ENCODE measurements around the gene SPTSSB. TPM values are rescaled to one million over a fixed set of nuclear protein-coding genes. Genes with fewer than 3 reads are reported as not detected.

Gene SPTSSB
- total and polyA plus RNA-seq, 4 donors, result under 0.01 to 1.0 (median 0.05) TPM

- Histone ChIP-seq H3K36me3 (ENCODE audit: control insufficient read depth in 4 of 4, insufficient read depth in 3 of 4, low read depth in 1 of 4, low read length in 3 of 4) (no peaks in the 10 kb centered on the region), H3K27ac (ENCODE audit: low read depth in 1 of 2, low read length in 2 of 2) (no peak overlapping the region), H3K4me1 (ENCODE audit: control insufficient read depth in 4 of 4, insufficient read depth in 4 of 4, low read length in 3 of 4) (no peaks in the 10 kb centered on the region), H3K9ac (ENCODE audit: low read depth in 1 of 2, low read length in 2 of 2) (no peak overlapping the region), H3K9me3 (ENCODE audit: control insufficient read depth in 4 of 4, low read length in 3 of 4) (no peaks in the 10 kb centered on the region), H3K4me3 (ENCODE audit: low read depth in 1 of 3, low read length in 3 of 3) (no peak overlapping the region), H3K27me3 (ENCODE audit: control insufficient read depth in 4 of 4, insufficient read depth in 4 of 4, low read length in 3 of 4) (no peaks in the 10 kb centered on the region)
- TF ChIP-seq EGR1 (IDR thresholded peaks at IDR 0.05; ENCODE audit: low read depth in 2 of 2) (no peak), REST (IDR thresholded peaks at IDR 0.05) (no peak), GABPA (IDR thresholded peaks at IDR 0.05 in 1 of 2, conservative IDR thresholded peaks at IDR 0.05 in 1 of 2) (no peak), RXRA (IDR thresholded peaks at IDR 0.05) (no peak), FOXA1 (IDR thresholded peaks at IDR 0.05) (no peak), FOXA2 (IDR thresholded peaks at IDR 0.05) (no peak), NR2F2 (IDR thresholded peaks at IDR 0.05) (no peak), MAX (IDR thresholded peaks at IDR 0.05) (no peak), JUND (IDR thresholded peaks at IDR 0.05) (no peak), SP1 (IDR thresholded peaks at IDR 0.05) (no peak), HNF4G (IDR thresholded peaks at IDR 0.05) (no peak), RAD21 (IDR thresholded peaks at IDR 0.05) (no peak), TAF1 (conservative IDR thresholded peaks at IDR 0.05) (no peak)
- TF ChIP-seq, protein P1, sequence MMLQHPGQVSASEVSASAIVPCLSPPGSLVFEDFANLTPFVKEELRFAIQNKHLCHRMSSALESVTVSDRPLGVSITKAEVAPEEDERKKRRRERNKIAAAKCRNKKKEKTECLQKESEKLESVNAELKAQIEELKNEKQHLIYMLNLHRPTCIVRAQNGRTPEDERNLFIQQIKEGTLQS (IDR thresholded peaks at IDR 0.05), result no peak
- TF ChIP-seq, protein P2, sequence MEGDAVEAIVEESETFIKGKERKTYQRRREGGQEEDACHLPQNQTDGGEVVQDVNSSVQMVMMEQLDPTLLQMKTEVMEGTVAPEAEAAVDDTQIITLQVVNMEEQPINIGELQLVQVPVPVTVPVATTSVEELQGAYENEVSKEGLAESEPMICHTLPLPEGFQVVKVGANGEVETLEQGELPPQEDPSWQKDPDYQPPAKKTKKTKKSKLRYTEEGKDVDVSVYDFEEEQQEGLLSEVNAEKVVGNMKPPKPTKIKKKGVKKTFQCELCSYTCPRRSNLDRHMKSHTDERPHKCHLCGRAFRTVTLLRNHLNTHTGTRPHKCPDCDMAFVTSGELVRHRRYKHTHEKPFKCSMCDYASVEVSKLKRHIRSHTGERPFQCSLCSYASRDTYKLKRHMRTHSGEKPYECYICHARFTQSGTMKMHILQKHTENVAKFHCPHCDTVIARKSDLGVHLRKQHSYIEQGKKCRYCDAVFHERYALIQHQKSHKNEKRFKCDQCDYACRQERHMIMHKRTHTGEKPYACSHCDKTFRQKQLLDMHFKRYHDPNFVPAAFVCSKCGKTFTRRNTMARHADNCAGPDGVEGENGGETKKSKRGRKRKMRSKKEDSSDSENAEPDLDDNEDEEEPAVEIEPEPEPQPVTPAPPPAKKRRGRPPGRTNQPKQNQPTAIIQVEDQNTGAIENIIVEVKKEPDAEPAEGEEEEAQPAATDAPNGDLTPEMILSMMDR (IDR thresholded peaks at IDR 0.05; ENCODE audit: low read depth, low read length, missing input control), result no peak
- TF ChIP-seq, protein P3, sequence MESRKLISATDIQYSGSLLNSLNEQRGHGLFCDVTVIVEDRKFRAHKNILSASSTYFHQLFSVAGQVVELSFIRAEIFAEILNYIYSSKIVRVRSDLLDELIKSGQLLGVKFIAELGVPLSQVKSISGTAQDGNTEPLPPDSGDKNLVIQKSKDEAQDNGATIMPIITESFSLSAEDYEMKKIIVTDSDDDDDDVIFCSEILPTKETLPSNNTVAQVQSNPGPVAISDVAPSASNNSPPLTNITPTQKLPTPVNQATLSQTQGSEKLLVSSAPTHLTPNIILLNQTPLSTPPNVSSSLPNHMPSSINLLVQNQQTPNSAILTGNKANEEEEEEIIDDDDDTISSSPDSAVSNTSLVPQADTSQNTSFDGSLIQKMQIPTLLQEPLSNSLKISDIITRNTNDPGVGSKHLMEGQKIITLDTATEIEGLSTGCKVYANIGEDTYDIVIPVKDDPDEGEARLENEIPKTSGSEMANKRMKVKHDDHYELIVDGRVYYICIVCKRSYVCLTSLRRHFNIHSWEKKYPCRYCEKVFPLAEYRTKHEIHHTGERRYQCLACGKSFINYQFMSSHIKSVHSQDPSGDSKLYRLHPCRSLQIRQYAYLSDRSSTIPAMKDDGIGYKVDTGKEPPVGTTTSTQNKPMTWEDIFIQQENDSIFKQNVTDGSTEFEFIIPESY (IDR thresholded peaks at IDR 0.05), result no peak
- 97% methylated on average over 1 of the region's 1 CpG for WGBS
- no peak for DNase-seq (ENCODE audit: low spot score)
These were observed 27.3 kb downstream of the SPTSSB start for GRCh38 chr3:161343986-161344385.

GRCh38 chr3:161343540-161343939, 27.8 kb downstream of the SPTSSB start:
- WGBS, result 55% methylated on average over 3 of the region's 3 CpGs
- Histone ChIP-seq H3K27me3 (ENCODE audit: control insufficient read depth in 4 of 4, insufficient read depth in 4 of 4, low read length in 3 of 4) (no peaks in the 10 kb centered on the region), H3K9me3 (ENCODE audit: control insufficient read depth in 4 of 4, low read length in 3 of 4) (no peaks in the 10 kb centered on the region), H3K4me3 (ENCODE audit: low read depth in 1 of 3, low read length in 3 of 3) (no peak overlapping the region), H3K36me3 (ENCODE audit: control insufficient read depth in 4 of 4, insufficient read depth in 3 of 4, low read depth in 1 of 4, low read length in 3 of 4) (no peaks in the 10 kb centered on the region), H3K4me1 (ENCODE audit: control insufficient read depth in 4 of 4, insufficient read depth in 4 of 4, low read length in 3 of 4) (no peaks in the 10 kb centered on the region), H3K27ac (ENCODE audit: low read depth in 1 of 2, low read length in 2 of 2) (no peak overlapping the region), H3K9ac (ENCODE audit: low read depth in 1 of 2, low read length in 2 of 2) (no peak overlapping the region)
- no peak for DNase-seq (ENCODE audit: low spot score)
- TF ChIP-seq, protein P1 (IDR thresholded peaks at IDR 0.05), result no peak
- TF ChIP-seq REST (IDR thresholded peaks at IDR 0.05), result no peak

All from liver (tissue), 9 donors.